Natural killer cell treated with Interleukin-12 subunit alpha and Interleukin-12 subunit beta and Interleukin-15 and Interleukin-18, amount 100 ng/mL, for 72 hours (primary cell): ENCODE results near the gene COL27A1. TPM values are rescaled to one million over a fixed set of nuclear protein-coding genes. Genes with fewer than 3 reads are reported as not detected.

Source experiments
- ATAC-seq, 2 donors: fragments of 150-1000 bp; cut with Tn5 transposase in 1 of 2; sonication (Bioruptor Pico), chemical (Tn5 transposase) in 1 of 2; 2 replicates each; pipeline ENCODE4 v1.10.0; 2021
- DNase-seq: peaks from one replicate; pipeline ENCODE4 v3.0.0; 2022; ENCODE audit warnings: low spot score
- H3K27ac Mint-ChIP-seq, 2 donors: 1 replicate in 1 of 2; 2 replicates in 1 of 2; pipeline ENCODE4 v1.8.0; 2022; ENCODE audit warnings: mixed read lengths in 2 of 2, mild to moderate bottlenecking in 1 of 2, moderate library complexity in 1 of 2
- H3K27me3 Mint-ChIP-seq, 2 donors: 1 replicate in 1 of 2; 2 replicates in 1 of 2; pipeline ENCODE4 v1.8.0; 2022; ENCODE audit warnings: mixed read lengths in 2 of 2
- H3K36me3 Mint-ChIP-seq: one replicate; pipeline ENCODE4 v1.8.0; 2022; ENCODE audit warnings: mixed read lengths
- H3K4me1 Mint-ChIP-seq, 2 donors: 1 replicate in 1 of 2; 2 replicates in 1 of 2; pipeline ENCODE4 v1.8.0; 2022; ENCODE audit warnings: low read depth in 2 of 2, mixed read lengths in 2 of 2, mild to moderate bottlenecking in 1 of 2
- H3K4me3 Mint-ChIP-seq: one replicate; pipeline ENCODE4 v1.8.0; 2022; ENCODE audit warnings: mixed read lengths
- H3K9me3 Mint-ChIP-seq: 2 replicates; pipeline ENCODE4 v1.8.0; 2022; ENCODE audit warnings: mixed read lengths
- total RNA-seq, 2 donors: library from RNA; stranded (reverse); gene quantifications; one replicate each; pipeline ENCODE4 v1.2.3, GENCODE V29; 2022

COL27A1 gene
- total RNA-seq, 2 donors from 2014 or later = 1.5 to 1.6 TPM

- Mint-ChIP-seq H3K9me3 (peaks cover 6% of the 10 kb centered on the region), H3K27ac (no peak overlapping the region), H3K4me1 (peaks cover 0 to 5% of the 10 kb centered on the region in 2 donors), H3K4me3 (no peak overlapping the region), H3K36me3 (no peaks in the 10 kb centered on the region), H3K27me3 (peaks cover 0 to 2% of the 10 kb centered on the region in 2 donors)
- DNase-seq = no peak
- no peak for ATAC-seq
These were observed 126.8 kb downstream of the COL27A1 start for GRCh38 chr9:114282104-114282485.

- ATAC-seq = no peak
- peaks cover 0 to 5% of the 10 kb centered on the region in 2 donors for H3K4me1 Mint-ChIP-seq
These were observed 127.2 kb downstream of the COL27A1 start for GRCh38 chr9:114282507-114282906.

DNA sequence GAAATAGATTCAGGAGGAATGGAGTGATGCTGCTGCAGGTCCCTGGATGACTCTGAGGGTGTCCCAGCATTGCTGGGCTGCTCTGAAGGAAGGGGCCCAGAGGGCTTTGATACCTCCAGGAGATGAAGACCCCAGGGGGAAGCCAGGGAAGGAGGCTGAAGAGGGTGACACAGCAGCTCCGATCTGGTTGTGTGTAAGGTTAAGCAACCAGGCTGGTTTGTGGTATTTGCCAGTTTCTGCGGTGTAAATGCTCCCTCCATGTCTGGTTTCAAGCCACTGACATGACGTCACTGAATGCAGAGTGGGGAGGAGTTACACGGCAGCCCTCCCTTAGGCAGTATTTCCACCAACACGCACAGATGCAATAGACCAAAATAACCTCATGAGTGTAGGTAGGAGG, 127.6 kb downstream of the COL27A1 start:
- H3K27ac Mint-ChIP-seq = no peak overlapping the region
- ATAC-seq (peak in 1 of 2 donors; percentile 57), DNase-seq (no peak)
- H3K9me3 Mint-ChIP-seq = peaks cover 6% of the 10 kb centered on the region
- peaks cover 0 to 2% of the 10 kb centered on the region in 2 donors for H3K27me3 Mint-ChIP-seq
- no peak overlapping the region for H3K4me3 Mint-ChIP-seq
- no peaks in the 10 kb centered on the region for H3K36me3 Mint-ChIP-seq
- H3K4me1 Mint-ChIP-seq = peaks cover 0 to 5% of the 10 kb centered on the region in 2 donors

More at GRCh38 chr9:114282507-114282906, 127.2 kb downstream of the COL27A1 start:
- Mint-ChIP-seq H3K27me3 (peaks cover 0 to 2% of the 10 kb centered on the region in 2 donors), H3K27ac (no peak overlapping the region), H3K9me3 (peaks cover 6% of the 10 kb centered on the region), H3K36me3 (no peaks in the 10 kb centered on the region), H3K4me3 (no peak overlapping the region)
- no peak for DNase-seq

- no peak for DNase-seq
- Mint-ChIP-seq H3K27ac (no peak overlapping the region), H3K4me1 (peaks cover 0 to 5% of the 10 kb centered on the region in 2 donors), H3K4me3 (no peak overlapping the region), H3K9me3 (no peaks in the 10 kb centered on the region), H3K27me3 (peaks cover 0 to 2% of the 10 kb centered on the region in 2 donors), H3K36me3 (no peaks in the 10 kb centered on the region)
- ATAC-seq = no peak
These were observed 128.3 kb downstream of the COL27A1 start for GRCh38 chr9:114283551-114284111.

DNA sequence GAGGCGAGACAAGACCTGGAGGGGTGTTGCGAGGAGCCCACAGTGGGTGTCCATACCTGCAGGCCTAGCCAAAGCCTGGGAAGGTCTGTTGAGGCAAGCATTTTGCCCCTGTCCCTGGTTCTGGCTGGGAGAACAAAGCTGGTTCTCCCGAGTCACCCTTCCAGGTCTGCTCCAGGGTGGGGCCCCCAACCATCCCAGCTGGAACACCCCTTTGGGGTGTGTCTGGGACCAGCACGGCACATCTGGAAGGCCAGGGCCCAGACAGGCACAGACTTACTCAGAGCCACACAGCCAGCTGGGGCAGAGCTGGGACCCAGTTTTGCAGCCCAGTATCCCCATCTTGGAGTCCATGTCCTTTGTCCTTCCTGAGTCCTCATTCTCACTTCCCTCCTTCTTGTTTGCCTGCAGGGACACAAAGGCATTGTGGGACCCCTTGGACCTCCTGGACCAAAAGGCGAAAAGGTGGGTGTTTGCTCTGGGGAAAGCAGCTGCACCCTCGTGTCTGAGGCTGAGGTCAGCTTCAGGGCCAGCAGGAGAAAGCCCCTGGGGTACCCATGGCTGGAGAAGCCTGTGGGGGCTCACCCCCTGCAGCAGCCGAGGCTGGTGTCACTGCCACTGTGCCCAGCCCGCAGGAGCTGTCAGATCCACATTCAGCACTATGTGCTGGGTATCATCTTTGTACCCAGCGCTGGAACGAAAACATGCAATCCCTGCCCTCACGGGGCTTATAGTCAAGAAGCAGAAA, 129.2 kb downstream of the COL27A1 start:
- DNase-seq (no peak), ATAC-seq (no peak)
- no peak overlapping the region for H3K27ac Mint-ChIP-seq
- H3K4me3 Mint-ChIP-seq = no peak overlapping the region
- H3K4me1 Mint-ChIP-seq = peaks cover 0 to 5% of the 10 kb centered on the region in 2 donors
- H3K27me3 Mint-ChIP-seq = peaks cover 0 to 2% of the 10 kb centered on the region in 2 donors
- H3K9me3 Mint-ChIP-seq = no peaks in the 10 kb centered on the region
- H3K36me3 Mint-ChIP-seq = no peaks in the 10 kb centered on the region

- H3K36me3 Mint-ChIP-seq = no peaks in the 10 kb centered on the region
- H3K4me3 Mint-ChIP-seq = no peak overlapping the region
- no peaks in the 10 kb centered on the region for H3K9me3 Mint-ChIP-seq
- DNase-seq = no peak
- peaks cover 0 to 2% of the 10 kb centered on the region in 2 donors for H3K27me3 Mint-ChIP-seq
- no peak for ATAC-seq
- peaks cover 0 to 5% of the 10 kb centered on the region in 2 donors for H3K4me1 Mint-ChIP-seq
- H3K27ac Mint-ChIP-seq = no peak overlapping the region
These were observed 130.0 kb downstream of the COL27A1 start for GRCh38 chr9:114285166-114285867.

DNA sequence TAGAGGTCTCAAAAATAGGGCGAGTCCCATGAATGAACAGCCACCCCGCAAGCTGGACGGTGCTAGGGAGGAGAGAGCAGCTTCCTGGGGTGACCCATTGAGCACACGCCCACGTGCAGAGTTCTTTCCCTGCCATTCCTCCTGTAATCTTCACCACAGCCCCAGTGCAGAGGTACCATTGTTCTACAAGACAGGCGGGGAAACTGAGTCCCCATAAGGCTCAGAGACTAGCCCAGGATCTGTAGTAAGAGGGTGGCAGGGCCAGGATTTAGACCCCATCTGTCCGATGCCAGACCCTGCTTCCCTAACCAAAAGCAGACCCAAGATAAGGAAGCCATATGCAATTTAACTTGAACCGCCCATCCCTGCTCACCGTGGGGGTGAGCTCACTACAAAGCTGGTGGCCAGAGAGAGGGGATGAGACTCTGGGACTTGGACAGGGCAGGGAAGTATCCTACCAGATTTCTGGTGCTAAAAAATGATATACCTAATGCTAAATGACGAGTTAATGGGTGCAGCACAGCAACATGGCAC, 130.9 kb downstream of the COL27A1 start:
- Mint-ChIP-seq H3K36me3 (no peaks in the 10 kb centered on the region), H3K27me3 (peaks cover 3 to 4% of the 10 kb centered on the region in 2 donors), H3K4me1 (peaks cover 3 to 9% of the 10 kb centered on the region in 2 donors), H3K4me3 (no peak overlapping the region), H3K27ac (no peak overlapping the region), H3K9me3 (no peaks in the 10 kb centered on the region)
- DNase-seq = no peak
- ATAC-seq = no peak

- DNase-seq (no peak), ATAC-seq (no peak)
- H3K4me1 Mint-ChIP-seq = peaks cover 4 to 9% of the 10 kb centered on the region in 2 donors
- peaks cover 6% of the 10 kb centered on the region in 2 donors for H3K27me3 Mint-ChIP-seq
- no peak overlapping the region for H3K4me3 Mint-ChIP-seq
- no peak overlapping the region for H3K27ac Mint-ChIP-seq
- H3K9me3 Mint-ChIP-seq = no peaks in the 10 kb centered on the region
- no peaks in the 10 kb centered on the region for H3K36me3 Mint-ChIP-seq
These were observed 131.8 kb downstream of the COL27A1 start for GRCh38 chr9:114287001-114287762.

GRCh38 chr9:114287763-114288192, 132.4 kb downstream of the COL27A1 start:
- H3K4me3 Mint-ChIP-seq = no peak overlapping the region
- H3K9me3 Mint-ChIP-seq = no peaks in the 10 kb centered on the region
- no peaks in the 10 kb centered on the region for H3K36me3 Mint-ChIP-seq
- no peak for DNase-seq
- no peak for ATAC-seq
- H3K4me1 Mint-ChIP-seq = peaks cover 4 to 7% of the 10 kb centered on the region in 2 donors
- H3K27ac Mint-ChIP-seq = no peak overlapping the region
- H3K27me3 Mint-ChIP-seq = peaks cover 6 to 7% of the 10 kb centered on the region in 2 donors

GRCh38 chr9:114288193-114289091, 133.1 kb downstream of the COL27A1 start:
- Mint-ChIP-seq H3K27me3 (peaks cover 7 to 12% of the 10 kb centered on the region in 2 donors), H3K27ac (no peak overlapping the region), H3K4me3 (no peak overlapping the region), H3K4me1 (peaks cover 4% of the 10 kb centered on the region in 2 donors), H3K9me3 (no peaks in the 10 kb centered on the region), H3K36me3 (no peaks in the 10 kb centered on the region)
- ATAC-seq (no peak), DNase-seq (no peak)

DNA sequence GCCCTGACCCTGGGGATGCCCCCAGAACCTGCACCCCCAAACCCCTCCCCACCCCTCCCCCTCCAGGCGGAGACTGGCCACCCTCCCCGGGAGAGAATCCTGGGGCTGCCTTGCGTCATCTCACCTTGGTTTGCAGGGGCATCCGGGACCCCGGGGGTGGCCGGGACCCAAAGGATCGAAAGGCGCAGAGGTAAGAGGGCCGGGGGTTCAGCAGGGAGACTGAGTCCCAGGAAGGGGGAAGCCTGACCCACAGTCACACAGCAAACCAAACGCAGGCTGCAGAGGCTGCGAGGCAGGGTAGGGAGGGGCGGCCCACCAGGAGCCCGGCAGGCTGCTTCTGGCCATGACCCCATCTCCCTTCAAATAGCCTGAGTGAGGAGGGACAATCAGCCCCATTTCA, 133.8 kb downstream of the COL27A1 start:
- ATAC-seq (no peak), DNase-seq (no peak)
- Mint-ChIP-seq H3K9me3 (no peaks in the 10 kb centered on the region), H3K4me3 (no peak overlapping the region), H3K27me3 (peaks cover 7 to 13% of the 10 kb centered on the region in 2 donors), H3K36me3 (no peaks in the 10 kb centered on the region), H3K27ac (no peak overlapping the region), H3K4me1 (peaks cover 4% of the 10 kb centered on the region in 2 donors)

- H3K27ac Mint-ChIP-seq = no peak overlapping the region
- peaks cover 5% of the 10 kb centered on the region for H3K36me3 Mint-ChIP-seq
- H3K9me3 Mint-ChIP-seq = no peaks in the 10 kb centered on the region
- peaks cover 9 to 13% of the 10 kb centered on the region in 2 donors for H3K27me3 Mint-ChIP-seq
- DNase-seq = no peak
- peaks cover 4% of the 10 kb centered on the region in 2 donors for H3K4me1 Mint-ChIP-seq
- H3K4me3 Mint-ChIP-seq = no peak overlapping the region
- ATAC-seq = no peak
These were observed 134.5 kb downstream of the COL27A1 start for GRCh38 chr9:114289571-114290481.
